Esophagus muscularis mucosa (tissue), 4 donors: ENCODE measurements around the gene TECR. TPM values are rescaled to one million over a fixed set of nuclear protein-coding genes. Genes with fewer than 3 reads are reported as not detected.

ENCODE experiments used
- DNase-seq: peaks from one replicate; pipeline ENCODE4 v3.0.0-alpha.2; 2017; ENCODE audit errors: extremely low spot score
- H3K27ac ChIP-seq, 4 donors: fragments of 200-600 bp; sonication (generic); replicated peaks in 1 of 4; 1 replicate in 3 of 4; 2 replicates in 1 of 4; pipeline ENCODE4 v1.5.1; 2016 to 2019; ENCODE audit warnings: mild to moderate bottlenecking in 1 of 4
- H3K27me3 ChIP-seq, 4 donors: fragments of 200-600 bp; sonication (generic); one replicate each; pipeline versions ENCODE4 v1.5.1 to v1.6.0; 2016 to 2019
- H3K36me3 ChIP-seq, 4 donors: fragments of 200-600 bp; sonication (generic); one replicate each; pipeline ENCODE4 v1.5.1; 2016 to 2019
- H3K4me1 ChIP-seq, 4 donors: fragments of 200-600 bp; sonication (generic); one replicate each; pipeline ENCODE4 v1.5.1; 2016 to 2019
- H3K4me3 ChIP-seq, 4 donors: fragments of 200-600 bp; sonication (generic); 1 replicate in 2 of 4; 2 replicates in 2 of 4; pipeline ENCODE4 v1.5.1; 2016 to 2019; ENCODE audit warnings: mild to moderate bottlenecking in 4 of 4, moderate library complexity in 1 of 4
- H3K9me3 ChIP-seq, 4 donors: fragments of 200-600 bp; sonication (generic); 1 replicate in 3 of 4; 2 replicates in 1 of 4; pipeline ENCODE4 v1.5.1; 2016 to 2019
- EP300 ChIP-seq: sonication (generic); formaldehyde crosslinking; IDR thresholded peaks from one replicate; pipeline ENCODE4 v1.6.1; 2017; ENCODE audit warnings: antibody characterized with exemption
- POLR2A ChIP-seq: fragments of 450-650 bp; IDR thresholded peaks from one replicate; pipeline ENCODE4 v1.6.1; 2017; ENCODE audit warnings: antibody characterized with exemption, moderate library complexity, mild to moderate bottlenecking, low read depth
- POLR2AphosphoS5 ChIP-seq, 2 donors: sonication (generic); formaldehyde crosslinking; IDR thresholded peaks; one replicate each; pipeline ENCODE4 v1.6.1; 2017; ENCODE audit warnings: antibody characterized with exemption in 2 of 2
- WGBS: methylation state at CpG from one replicate; pipeline ENCODE4 v1.1.5; 2018; 5-methylcytosine and 5-hydroxymethylcytosine counted together
- intact Hi-C: fragments of 100-400 bp; cut with DNase I; formaldehyde crosslinking; loops from one replicate; pipeline ENCODE4 v1.15.1; 2023
- total RNA-seq, 4 donors: library from RNA; depleted of rRNA; stranded (reverse); fragments of >200 nt; gene quantifications; one replicate each; pipeline versions ENCODE4 v1.1.0 to v1.2.1, GENCODE V29; 2016
- TF ChIP-seq, protein P1 (sequence below), 3 experiments: fragments of 200-600 bp in 2 of 3; fragments of 450-650 bp in 1 of 3; sonication (generic) in 2 of 3; IDR thresholded peaks; one replicate each; pipeline ENCODE4 v1.5.1; 2017 to 2019; ENCODE audit warnings: antibody characterized with exemption in 3 of 3, mild to moderate bottlenecking in 2 of 3, moderate library complexity in 1 of 3

TECR gene
- total RNA-seq, 4 donors from 2014 or later = 18.7 to 32.7 (median 25.7) TPM

DNA sequence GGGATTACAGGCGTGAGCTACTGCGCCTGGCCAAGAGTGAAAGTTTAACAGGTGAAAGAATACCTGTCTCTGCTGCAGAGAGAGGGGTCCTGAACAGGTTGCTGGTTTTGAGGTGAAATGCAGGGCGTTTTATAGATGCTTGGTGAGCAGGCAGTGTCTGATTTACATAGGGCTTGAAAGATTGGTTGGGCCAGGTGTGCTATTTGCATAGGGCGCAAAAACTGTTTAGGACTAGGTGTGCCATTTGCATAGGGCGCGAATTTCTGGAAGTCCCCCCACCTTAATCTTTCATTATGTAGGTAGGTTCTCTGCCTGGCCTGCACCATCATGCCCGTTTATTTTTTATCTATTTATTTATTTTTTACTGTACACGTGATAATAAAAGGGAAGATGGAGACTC, 47.0 kb downstream of the TECR start:
- DNase-seq = no peak
- no peaks in the 10 kb centered on the region for H3K9me3 ChIP-seq
- H3K36me3 ChIP-seq = no peaks in the 10 kb centered on the region
- H3K4me3 ChIP-seq = no peak overlapping the region
- no peaks in the 10 kb centered on the region for H3K27me3 ChIP-seq
- intact Hi-C loops = loop anchor here (5.0 kb wide), 1 partner anchor 111 kb away; no protein-coding TSS in a partner anchor
- WGBS = 85% methylated on average over 8 of the region's 8 CpGs
- H3K4me1 ChIP-seq = peaks cover 4 to 17% (median 14%) of the 10 kb centered on the region in 4 donors
- TF ChIP-seq, protein P1, sequence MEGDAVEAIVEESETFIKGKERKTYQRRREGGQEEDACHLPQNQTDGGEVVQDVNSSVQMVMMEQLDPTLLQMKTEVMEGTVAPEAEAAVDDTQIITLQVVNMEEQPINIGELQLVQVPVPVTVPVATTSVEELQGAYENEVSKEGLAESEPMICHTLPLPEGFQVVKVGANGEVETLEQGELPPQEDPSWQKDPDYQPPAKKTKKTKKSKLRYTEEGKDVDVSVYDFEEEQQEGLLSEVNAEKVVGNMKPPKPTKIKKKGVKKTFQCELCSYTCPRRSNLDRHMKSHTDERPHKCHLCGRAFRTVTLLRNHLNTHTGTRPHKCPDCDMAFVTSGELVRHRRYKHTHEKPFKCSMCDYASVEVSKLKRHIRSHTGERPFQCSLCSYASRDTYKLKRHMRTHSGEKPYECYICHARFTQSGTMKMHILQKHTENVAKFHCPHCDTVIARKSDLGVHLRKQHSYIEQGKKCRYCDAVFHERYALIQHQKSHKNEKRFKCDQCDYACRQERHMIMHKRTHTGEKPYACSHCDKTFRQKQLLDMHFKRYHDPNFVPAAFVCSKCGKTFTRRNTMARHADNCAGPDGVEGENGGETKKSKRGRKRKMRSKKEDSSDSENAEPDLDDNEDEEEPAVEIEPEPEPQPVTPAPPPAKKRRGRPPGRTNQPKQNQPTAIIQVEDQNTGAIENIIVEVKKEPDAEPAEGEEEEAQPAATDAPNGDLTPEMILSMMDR (IDR thresholded peaks at IDR 0.05) = no peak
- no peak for TF ChIP-seq POLR2AphosphoS5 (IDR thresholded peaks at IDR 0.05)
- TF ChIP-seq EP300 = no peak
- TF ChIP-seq POLR2A = no peak
- no peak overlapping the region for H3K27ac ChIP-seq

DNA sequence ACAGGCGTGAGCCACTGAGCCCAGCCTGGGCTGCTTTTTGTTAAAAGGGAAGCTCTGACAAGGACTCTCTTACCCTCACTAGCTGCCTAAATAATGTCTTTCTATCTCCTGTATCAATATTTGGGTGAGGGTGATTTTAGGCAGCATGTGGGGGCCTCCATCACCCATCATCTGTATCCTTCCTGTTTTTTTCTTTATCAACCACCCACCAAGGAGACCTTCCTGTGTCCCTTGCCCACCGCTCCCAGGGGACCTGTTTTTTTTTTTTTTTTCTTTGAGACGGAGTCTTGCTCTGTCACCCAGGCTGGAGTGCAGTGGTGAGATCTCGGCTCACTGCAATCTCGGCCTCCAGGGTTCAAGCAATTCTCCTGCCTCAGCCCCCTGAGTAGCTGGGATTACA, 47.9 kb downstream of the TECR start:
- no peak for DNase-seq
- Histone ChIP-seq H3K36me3 (no peaks in the 10 kb centered on the region), H3K4me3 (no peak overlapping the region), H3K4me1 (peaks cover 4 to 12% (median 9%) of the 10 kb centered on the region in 4 donors), H3K27me3 (no peaks in the 10 kb centered on the region), H3K9me3 (no peaks in the 10 kb centered on the region), H3K27ac (no peak overlapping the region)
- WGBS = 77% methylated on average over 5 of the region's 5 CpGs
- intact Hi-C loops = loop anchor here (5.0 kb wide), 1 partner anchor 110 kb away; no protein-coding TSS in a partner anchor
- TF ChIP-seq, protein P1 (IDR thresholded peaks at IDR 0.05) = no peak
- TF ChIP-seq POLR2AphosphoS5 (IDR thresholded peaks at IDR 0.05) (no peak), POLR2A (no peak), EP300 (no peak)

DNA sequence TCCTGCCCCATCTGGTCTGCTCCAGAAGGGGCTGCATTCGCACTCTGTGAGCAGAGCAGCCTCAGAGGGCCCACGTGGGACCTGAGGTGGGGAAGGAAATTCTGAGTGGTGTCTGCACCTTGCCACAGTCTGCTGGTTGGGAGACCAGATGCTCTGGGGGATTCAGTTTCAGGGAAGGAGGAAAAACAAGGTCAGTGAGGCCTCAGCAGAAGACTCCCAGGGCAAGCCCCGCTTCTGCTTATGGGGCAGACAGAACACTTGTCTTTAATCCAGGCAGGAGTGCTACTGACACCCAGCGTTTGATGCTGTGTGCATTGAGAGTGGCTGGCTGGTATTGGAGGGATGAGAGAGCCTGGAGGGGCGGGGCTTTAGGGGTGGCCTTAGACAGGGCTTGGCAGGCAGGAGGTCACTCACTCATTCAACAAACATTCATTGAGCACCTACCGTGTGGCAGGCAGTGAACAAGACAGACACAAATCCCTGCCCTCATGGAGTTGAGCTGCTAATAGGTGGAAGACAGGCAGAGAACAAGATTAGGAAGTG, 48.6 kb downstream of the TECR start:
- WGBS = 46% methylated on average over 6 of the region's 6 CpGs
- no peak for DNase-seq
- H3K36me3 ChIP-seq = no peaks in the 10 kb centered on the region
- H3K4me3 ChIP-seq = no peak overlapping the region
- intact Hi-C loops = loop anchor here (5.0 kb wide), 1 partner anchor 109 kb away; no protein-coding TSS in a partner anchor
- H3K4me1 ChIP-seq = peaks cover 3 to 9% (median 7%) of the 10 kb centered on the region in 4 donors
- no peak overlapping the region for H3K27ac ChIP-seq
- H3K9me3 ChIP-seq = no peaks in the 10 kb centered on the region
- TF ChIP-seq, protein P1 (IDR thresholded peaks at IDR 0.05) = no peak
- TF ChIP-seq POLR2A = no peak
- TF ChIP-seq POLR2AphosphoS5 (IDR thresholded peaks at IDR 0.05) = no peak
- no peak for TF ChIP-seq EP300
- H3K27me3 ChIP-seq = no peaks in the 10 kb centered on the region

DNA sequence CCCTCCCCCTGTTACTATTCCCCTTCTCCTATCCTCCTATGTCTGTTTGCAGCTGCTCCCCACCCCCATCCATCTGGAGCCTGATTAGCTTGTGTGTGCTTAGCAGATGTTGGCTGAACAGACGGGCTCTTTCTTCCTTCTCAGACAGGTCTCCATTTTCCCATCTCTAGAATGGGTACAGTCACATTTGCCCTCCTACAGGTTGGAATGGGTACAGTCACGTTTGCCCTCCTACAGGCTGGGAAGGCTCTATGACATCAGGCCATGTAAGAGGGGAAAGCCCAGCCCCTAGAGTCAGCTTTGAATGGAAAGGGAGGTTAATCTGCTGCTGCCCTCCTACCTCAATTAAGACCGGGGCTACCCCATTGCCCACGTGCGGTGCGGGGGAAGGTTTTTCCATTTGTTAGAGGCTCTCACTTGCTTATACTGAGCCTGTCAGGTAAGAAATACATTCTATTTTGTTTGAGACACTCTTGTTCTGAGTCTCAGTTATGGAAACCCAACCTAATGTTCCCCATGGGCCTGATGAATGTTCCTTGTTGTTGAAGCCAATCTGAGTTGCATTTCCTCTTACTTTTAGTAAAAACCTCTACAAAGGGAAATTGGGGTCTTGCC, 51.3 kb downstream of the TECR start:
- Histone ChIP-seq H3K9me3 (no peaks in the 10 kb centered on the region), H3K4me3 (no peak overlapping the region), H3K27me3 (no peaks in the 10 kb centered on the region), H3K36me3 (no peaks in the 10 kb centered on the region), H3K4me1 (no peaks in the 10 kb centered on the region), H3K27ac (no peak overlapping the region)
- WGBS = 58% methylated on average over 6 of the region's 6 CpGs
- DNase-seq = no peak
- intact Hi-C loops = no loop called here
- TF ChIP-seq, protein P1 (IDR thresholded peaks at IDR 0.05) = no peak
- TF ChIP-seq POLR2AphosphoS5 (IDR thresholded peaks at IDR 0.05) (no peak), POLR2A (no peak), EP300 (no peak)
